ENCODE measurements around the gene ZNF700.
"Not testable (repeated sequence)": the region's sequence is repeated elsewhere in the genome, so short reads cannot be mapped to it uniquely, and the experiment has no call there.

The ZNF700 gene

DNA sequence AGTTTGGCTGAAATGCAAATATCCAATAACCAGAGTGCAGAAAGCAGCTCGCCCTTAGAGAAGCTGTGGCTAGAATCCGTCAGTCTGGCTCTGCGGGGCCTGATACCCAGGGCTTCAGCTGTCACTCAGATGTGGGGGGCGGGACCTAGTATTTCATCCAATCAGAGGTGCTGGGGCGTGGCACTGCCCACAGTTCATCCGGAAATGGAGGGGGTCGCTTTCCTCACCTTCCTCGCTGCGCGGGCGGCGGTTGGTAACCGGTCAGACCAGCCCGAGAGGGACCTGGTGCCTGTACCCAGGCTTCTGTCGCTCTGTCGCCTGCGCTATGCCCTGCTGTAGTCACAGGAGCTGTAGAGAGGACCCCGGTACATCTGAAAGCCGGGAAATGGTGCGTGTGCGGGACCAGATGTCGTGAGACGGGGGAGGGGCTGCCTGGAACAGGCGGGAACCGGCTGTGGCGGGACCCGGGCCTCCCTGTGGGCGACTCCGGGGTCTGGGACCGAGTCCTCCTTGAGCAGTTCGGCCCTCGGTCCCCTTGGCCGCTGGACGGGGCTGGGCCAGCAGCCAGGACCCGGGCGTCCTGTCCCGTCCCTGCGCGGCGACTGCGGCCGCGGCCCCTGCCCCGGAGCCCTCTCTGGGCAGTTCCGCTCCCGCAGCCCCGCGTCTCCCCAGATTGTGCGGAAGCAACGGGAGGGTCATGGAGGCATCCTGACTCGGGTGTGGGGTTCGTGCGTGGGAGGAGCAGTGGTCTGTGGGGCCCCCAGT lies at the start of gene ZNF700:
TSS of gene ZNF700 (plus strand) at position 222 of the 765 bp plus-strand sequence. CDS start at position 326, 104 bp downstream.
- peak; percentile 84 to 86 for DNase-seq (ENCODE audit: low read depth in 2 of 2)

DNA sequence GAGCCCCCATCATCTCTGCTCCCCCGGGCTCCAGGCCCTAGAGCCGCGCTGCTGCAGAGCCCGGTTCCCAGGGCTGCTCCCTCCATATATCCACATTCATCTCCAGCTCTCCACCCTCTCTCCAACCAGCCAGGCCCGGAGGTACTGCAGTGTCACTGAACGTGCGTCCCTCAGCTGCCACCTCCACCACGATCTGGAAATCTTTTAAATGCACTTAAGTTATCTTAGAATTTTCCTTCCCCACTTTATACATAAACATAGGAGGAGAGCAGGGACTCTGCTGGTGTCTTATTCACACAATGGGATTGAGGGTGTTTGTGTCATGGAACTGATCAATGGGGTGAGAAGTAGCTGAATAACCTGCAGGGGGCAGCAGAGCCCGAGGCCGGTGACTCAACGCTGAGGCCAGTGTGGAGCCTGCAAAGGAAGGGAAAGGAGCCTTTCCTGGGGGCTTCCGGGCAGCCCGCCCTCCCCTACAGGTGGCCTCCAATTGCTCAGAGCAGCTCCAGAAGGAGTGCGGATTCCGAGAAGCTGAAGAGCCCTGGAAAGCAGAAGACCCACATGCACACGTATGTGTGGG lies 45.1 kb upstream of the ZNF700 start:
- DNase-seq (ENCODE audit: low read depth in 2 of 2) = peak in 1 of 2 donors; percentile 3

DNA sequence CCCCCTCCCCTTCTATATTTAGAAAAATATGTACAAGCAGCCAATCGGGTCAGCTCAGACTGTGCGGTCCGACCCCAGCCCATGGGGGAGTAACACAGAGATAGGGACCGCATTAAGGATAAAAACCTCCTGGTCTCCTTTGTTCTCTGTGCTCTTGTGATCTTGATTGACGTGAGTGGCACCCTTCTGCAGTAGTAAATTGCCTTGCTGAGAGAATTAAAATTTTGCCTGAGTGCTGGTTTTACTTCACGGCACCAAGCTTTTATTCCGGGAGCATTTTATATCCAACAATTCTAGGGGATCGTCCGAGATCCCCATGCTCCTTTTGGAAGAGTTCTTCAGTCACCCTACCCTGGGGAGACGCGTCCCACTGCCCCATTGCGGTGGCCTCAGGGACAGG lies 44.3 kb upstream of the ZNF700 start:
- DNase-seq (ENCODE audit: low read depth in 2 of 2) = no peak

DNA sequence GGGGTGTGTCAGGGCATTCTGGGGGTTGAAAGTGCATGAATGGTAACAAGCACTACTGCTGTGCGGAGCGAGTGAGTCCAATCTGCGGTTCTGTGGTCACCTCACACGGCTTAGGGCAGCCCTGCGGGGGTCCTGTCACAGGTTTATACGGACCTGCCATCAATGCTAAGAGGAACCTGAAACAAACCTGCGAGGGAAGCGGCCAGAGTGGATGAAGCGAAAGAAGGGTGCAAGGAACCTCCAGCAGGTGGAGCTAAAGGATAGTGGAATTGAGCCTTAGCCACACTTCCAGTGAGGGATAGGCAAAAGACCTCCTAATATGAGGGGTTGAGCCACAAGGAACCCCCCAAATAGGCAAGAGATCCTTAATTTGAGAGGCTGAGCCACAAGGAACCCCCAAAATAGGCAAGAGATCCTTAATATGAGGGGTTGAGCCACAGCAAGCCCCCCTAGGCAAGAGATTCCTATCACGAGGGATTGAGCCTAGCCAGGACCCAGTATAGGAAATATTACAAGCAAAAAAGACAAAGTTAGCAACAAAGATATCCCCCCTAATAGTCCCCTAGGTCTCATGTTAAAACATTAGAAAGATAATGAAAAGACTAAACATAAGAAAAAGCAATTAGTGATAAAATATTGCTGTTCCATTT lies 43.6 kb upstream of the ZNF700 start:
- peak; percentile 21 to 50 for DNase-seq (ENCODE audit: low read depth in 2 of 2)

DNA sequence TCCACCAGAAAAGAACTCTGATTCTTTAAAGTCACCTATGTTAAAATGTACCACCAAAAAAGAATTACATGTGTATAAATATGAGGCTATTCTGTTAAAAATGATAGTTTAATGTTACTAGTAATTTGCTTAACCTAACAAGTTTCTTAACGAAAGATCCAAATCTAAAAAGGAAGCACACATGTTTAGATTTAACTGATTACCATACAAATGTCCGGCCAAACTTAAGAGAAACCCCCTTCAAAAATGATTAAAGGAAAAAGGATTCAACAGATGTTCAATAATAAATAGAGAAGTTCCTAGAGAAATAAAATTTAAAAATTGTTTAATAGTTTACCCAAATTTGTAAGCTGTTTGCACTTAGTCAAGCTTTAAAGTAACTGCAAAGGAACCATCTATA lies 42.3 kb upstream of the ZNF700 start:
- DNase-seq (ENCODE audit: low read depth in 2 of 2) = no peak

DNA sequence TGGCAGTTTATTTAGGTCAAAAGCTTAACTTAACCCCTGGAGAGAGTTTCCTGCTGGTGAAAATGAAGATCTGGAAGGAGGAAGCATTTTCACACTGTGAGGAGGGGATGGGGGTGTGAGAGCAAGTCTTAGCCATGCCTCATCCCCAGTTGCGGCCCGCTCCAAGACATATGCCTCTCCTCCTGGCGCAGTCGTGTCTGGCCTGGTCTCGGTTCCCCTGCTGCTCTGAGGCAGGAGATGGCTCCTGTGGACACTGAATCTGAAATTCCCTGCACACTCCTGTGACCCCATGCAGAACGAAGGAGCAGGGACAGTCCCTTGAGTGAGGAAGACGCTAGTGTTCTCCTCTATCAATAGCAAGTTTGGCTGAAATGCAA lies 37.7 kb upstream of the ZNF700 start:
- DNase-seq (ENCODE audit: low read depth in 2 of 2) = no peak

DNA sequence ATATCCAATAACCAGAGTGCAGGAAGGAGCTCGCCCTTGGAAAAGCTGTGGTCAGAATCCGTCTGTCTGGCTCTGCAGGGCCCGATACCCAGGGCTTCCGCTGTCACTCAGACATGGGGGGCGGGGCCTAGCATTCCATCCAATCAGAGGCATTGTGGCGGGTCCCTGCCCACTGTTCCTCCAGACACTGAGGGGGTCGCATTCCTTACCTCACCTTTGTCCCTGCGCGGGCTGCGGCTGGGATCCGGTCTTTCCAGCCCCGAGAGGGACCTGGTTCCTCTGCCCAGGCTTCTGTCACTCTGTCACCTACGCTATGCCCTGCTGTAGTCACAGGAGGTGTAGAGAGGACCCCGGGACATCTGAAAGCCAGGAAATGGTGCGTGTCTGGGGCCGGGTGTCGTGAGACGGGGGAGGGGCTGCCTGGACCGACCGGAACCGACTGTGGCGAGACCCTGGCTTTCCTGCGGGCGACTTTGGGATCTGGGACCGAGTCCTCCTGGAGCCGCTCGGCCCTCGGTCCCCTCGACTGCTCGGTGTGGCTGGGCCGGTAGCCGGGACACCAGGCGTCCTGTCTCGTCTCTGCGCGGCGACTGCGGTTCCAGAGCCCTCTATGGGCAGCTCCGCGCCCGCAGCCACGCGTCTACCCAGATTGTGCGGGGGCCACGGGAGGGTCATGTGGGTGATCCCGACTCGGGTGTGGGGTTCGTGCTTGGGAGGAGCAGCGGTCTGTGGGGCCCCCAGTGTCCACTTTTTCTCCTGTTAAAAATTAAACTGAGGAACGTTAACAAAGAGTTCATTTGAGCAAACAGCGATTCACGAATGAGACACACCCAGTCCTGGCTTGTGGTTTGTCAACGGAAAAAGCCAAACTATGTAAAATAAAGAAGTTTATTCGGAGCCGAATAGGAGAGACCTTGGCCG lies 37.0 kb upstream of the ZNF700 start, which contains the start of gene ZNF69:
TSS of gene ZNF69 (plus strand) at position 172 of the 921 bp plus-strand sequence. CDS start at position 314, 142 bp downstream.
- peak; percentile 34 to 41 for DNase-seq (ENCODE audit: low read depth in 2 of 2)

DNA sequence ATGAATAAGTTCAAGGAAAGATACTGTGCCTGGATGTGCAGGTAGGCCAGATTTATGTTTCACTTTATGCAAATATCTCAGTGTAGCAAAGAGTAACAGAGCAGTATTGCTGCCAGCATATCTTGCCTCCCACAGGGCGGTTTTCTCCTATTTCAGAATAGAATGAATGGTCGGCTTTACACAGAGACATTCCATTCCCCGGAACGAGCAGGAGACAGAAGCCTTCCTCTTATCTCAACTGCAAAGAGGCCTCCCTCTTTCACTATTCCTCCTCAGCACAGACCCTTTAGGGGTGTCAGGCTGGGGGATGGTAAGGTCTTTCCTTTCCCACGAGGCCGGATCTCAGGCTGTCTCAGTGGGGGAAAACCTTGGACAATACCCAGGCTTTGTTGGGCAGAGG lies 35.0 kb upstream of the ZNF700 start:
- not testable (repeated sequence) for DNase-seq (ENCODE audit: low read depth in 2 of 2)

DNA sequence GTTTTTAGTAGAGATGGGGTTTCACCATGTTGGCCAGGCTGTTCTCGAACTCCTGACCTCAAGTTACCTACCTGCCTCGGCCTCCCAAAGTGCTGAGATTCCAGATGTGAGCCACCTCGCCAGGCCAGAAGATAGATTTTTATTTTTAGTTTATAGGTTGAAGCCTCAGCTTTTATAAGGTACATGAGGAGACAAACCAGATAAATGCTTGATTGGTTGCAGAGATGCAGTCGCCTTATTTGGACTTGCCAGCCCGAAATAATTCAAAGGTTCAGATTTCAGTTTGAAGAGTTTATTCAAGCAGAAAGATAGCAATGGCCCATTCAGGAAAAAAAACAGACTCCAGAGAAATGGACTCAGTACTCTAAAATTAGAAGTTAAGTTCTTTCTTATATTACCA lies 34.3 kb upstream of the ZNF700 start:
- no peak for DNase-seq (ENCODE audit: low read depth in 2 of 2)

DNA sequence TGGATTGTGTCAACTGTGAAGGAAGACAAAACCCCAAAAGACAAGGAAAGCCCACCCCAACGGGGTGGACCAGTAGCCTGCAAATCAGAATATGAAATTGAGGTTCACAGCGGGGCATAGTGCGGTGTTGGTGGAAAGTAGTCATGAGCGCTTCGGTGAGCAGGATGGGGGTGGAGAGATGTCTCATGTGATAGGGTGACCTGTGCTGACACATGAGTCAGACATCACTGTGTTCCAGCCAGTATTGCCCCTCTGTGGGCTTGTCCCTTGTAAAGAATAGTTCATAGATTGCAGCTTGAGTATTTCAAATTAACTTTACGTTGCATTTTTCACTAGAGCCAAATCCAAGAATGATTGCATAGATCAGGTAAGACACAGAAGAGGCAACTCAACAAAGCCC lies 30.1 kb upstream of the ZNF700 start:
- DNase-seq (ENCODE audit: low read depth in 2 of 2) = no peak

DNA sequence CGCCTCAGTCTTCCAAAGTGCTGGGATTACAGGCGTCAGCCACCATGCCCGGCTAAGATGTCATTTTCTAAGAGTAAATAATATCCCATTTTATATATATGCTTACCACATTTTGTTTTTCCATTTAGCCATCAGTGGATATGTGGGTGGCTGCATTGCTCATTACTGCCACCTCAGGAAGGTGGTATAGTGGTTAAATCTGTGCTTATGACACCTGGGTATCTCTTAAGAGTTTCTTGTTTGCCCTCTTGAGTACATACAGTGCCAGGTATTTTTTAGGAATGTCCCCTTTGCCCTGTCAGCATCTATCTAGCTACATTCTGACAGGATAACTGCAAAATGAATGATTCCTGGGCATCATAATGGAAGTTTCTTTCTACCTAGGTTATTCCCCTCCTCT lies 22.7 kb upstream of the ZNF700 start:
- DNase-seq (ENCODE audit: low read depth in 2 of 2) = no peak

DNA sequence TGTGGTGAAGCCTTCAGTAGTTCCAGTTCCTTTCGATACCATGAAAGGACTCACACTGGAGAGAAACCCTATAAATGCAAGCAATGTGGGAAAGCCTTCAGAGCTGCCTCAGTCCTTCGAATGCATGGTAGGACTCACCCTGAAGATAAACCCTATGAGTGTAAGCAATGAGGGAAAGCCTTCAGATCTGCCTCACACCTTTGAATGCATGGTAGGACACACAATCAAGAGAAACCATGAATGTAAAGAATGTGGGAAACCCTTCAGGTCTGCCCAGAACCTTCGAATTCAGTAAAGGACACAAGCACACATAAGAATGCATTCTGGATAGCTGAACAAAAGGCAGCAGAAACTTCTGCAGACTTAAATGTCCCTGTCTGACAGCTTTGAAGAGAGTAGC lies 19.0 kb upstream of the ZNF700 start:
- DNase-seq (ENCODE audit: low read depth in 2 of 2) = no peak

DNA sequence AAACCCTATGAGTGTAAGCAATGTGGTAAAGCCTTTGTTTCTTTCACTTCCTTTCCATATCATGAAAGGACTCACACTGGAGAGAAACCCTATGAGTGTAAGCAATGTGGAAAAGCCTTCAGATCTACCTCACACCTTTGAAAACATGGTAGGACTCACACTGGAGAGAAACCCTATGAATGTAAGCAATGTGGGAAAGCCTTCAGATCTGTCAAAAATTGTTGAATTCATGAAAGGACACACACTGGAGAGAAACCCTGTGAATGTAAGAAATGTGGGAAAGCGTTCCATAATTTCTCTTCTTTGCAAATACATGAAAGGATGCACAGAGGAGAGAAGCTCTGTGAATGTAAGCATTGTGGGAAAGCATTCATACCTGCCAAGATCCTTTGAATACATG lies 13.0 kb upstream of the ZNF700 start:
- DNase-seq (ENCODE audit: low read depth in 2 of 2) = not testable (repeated sequence)

DNA sequence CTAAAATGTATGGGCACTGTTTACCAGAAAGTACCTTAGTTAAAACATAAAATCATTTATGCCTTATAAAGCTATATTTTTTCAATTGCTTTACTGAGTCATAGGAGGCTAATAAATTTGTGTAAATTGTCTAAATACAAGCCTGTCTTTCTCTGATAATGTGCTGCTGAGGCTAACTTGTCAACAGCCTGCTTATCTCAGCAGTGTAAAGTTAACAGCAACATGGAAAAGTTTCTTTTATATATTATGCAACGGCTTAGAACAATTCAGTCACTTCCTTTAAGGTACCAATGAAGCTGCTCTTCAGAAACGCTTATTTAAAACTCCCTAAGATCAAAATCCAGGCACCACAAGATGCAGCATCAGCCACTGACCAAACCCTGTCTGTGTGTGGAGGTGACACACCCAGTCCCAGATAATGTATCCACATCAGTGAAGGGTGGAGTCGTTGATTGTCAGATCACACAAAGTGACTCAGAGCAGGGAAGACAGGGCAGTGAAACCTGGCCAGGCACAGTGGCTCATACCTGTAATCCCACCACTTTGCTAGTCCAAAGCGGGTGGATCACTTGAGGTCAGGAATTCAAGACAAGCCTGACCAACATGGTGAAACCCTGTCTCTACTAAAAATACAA lies 10.4 kb upstream of the ZNF700 start:
- DNase-seq (ENCODE audit: low read depth in 2 of 2) = not testable (repeated sequence)

DNA sequence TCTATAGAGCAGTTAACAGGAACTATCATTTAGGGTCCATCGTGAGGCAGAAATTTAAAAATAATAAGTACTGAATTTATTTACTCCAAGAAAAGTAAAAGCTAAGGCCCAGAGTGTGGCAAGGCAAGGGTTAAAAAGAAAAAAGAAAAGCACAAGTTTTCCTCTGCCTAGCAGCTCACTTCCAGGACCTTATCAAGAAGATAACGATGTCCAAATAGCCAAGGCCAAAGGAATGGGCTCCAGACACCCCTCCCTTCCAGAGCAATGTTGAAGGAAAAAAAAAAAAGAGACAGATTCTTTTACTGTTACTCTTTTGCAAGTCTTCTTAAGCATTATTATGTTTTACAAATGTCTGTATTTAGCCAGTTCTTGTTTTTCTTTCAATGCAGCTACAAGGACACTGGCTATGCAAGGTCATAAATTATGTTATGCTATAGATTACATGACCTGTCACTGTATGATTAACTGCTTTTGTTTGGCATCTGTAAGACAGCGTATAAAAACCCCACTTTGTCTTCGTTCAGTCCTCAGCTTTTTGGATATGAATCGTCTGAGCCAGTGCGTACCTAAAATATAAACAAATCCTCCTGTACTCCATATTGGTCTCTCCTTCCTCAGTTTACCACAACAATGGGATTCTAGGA lies 2.9 kb upstream of the ZNF700 start:
- no peak for DNase-seq (ENCODE audit: low read depth in 2 of 2)

DNA sequence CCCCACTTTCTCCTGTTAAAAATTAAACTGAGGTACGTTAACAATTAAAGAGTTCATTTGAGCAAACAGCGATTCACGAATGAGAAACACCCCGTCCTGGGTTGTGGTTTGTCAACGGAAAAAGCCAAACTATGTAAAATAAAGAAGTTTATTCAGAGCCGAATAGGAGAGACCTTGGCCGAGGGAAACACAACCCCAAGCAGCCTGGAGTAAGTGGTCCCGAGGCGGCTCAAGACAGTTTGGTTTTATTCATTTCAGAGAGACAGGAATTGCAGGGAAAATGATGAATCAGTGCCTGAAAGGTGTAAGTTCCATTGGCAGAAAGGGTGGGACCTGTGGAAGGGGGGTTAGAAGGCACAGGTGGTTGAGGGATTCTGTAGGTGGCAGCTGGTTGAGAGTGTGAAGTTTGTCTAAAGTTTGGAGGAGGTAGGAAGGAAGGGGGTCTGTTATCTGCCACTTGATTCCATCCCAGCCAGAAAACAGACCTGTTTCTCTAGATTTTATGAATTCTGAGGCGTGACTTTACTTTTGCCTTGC lies 812 bp downstream of the ZNF700 start:
- DNase-seq (ENCODE audit: low read depth in 2 of 2) = not testable (repeated sequence)

DNA sequence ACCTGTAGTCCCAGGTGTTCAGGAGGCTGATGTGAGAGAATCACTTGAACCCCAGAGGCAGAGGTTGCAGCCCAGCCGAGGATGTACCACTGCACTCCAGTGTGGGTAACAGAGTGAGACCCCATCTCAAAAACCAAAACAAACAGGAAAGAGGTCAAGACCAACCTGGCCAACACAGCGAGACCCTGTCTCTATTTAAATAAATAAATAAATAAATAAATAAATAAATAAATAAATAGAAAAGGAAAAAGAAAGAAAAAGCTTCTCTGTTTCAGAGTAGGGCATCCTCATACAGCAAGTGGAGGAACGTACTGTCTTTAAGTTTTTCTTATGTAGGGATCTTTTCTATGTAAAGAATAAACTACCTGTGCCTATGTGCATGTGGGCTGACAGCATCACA lies 2.3 kb downstream of the ZNF700 start:
- DNase-seq (ENCODE audit: low read depth in 2 of 2) = no peak

DNA sequence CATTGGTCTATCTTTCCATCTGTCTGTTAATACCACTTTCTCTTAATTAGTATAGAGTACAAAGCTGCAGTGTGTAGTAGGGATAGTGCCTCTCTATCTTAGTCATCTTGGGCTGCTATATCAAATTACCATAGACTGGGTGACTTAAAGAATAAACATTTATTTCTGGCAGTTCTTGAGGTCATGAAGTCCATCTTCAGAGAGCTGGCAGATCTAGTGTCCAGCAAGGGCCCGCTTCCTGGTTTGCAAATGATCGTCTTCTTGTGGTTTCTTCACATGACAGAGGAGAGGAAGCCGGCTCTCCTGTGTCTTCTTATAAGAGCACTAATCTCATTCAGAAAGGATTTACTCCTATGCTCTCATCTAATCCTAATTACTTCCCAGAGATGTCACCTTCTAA lies 6.1 kb downstream of the ZNF700 start:
- no peak for DNase-seq (ENCODE audit: low read depth in 2 of 2)

DNA sequence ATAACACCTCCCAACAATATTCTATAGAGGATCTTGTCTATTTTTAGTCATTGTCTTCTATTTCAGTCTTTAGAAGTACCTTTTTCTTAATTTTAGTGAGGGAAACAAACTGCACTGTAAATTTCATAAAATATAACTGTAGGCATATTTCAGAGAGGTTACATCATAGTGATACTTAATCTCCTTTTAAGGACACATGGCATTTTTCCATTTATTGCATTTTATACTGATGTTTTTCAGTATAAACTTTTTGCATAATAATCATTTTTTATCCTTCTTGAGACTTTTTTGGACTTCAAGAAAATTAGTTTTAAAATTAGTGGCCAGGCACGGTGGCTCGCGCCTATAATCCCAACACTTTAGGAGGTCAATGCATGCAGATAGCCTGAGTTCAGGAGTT lies 6.6 kb downstream of the ZNF700 start:
- no peak for DNase-seq (ENCODE audit: low read depth in 2 of 2)

DNA sequence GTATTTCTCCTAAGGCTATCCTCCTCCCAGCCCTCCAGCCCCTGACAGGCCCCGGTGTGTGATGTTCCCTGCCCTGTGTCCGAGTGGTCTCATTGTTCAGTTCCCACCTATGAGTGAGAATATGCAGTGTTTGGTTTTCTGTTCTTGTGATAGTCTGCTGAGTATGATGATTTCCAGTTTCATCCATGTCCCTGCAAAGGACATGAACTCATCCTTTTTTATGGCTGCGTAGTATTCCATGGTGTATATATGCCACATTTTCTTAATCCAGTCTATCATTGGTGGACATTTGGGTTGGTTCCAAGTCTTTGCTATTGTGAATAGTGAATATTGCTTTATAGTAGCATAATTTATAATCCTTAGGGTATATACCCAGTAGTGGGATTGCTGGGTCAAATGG lies 10.9 kb downstream of the ZNF700 start:
- DNase-seq (ENCODE audit: low read depth in 2 of 2) = not testable (repeated sequence)

DNA sequence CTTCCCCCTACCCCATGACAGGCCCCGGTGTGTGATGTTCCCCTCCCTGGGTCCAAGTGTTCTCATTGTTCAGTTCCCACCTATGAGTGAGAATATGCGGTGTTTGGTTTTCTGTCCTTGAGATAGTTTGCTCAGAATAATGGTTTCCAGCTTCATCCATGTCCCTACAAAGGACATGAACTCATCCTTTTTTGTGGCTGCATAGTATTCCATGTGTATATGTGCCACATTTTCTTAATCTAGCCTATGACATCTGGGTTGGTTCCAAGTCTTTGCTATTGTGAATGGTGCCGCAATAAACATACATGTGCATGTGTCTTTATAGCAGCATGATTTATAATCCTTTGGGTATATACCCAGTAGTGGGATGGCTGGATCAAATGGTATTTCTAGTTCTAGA lies 13.5 kb downstream of the ZNF700 start:
- not testable (repeated sequence) for DNase-seq (ENCODE audit: low read depth in 2 of 2)

All from stimulated activated CD8-positive, alpha-beta memory T cell treated with anti-CD3 and anti-CD28 coated beads, Interleukin-7, amount 100 ng/mL, for 1 hour (primary cell).